Fibroblast of skin of abdomen (primary cell): ENCODE data around the gene SHISAL1.
"Not testable (repeated sequence)": the region's sequence is repeated elsewhere in the genome, so short reads cannot be mapped to it uniquely, and the experiment has no call there.

ENCODE experiments used
- DNase-seq: peaks from one replicate; pipeline ENCODE4 v3.0.0-alpha.2; 2013

SHISAL1 gene

DNA sequence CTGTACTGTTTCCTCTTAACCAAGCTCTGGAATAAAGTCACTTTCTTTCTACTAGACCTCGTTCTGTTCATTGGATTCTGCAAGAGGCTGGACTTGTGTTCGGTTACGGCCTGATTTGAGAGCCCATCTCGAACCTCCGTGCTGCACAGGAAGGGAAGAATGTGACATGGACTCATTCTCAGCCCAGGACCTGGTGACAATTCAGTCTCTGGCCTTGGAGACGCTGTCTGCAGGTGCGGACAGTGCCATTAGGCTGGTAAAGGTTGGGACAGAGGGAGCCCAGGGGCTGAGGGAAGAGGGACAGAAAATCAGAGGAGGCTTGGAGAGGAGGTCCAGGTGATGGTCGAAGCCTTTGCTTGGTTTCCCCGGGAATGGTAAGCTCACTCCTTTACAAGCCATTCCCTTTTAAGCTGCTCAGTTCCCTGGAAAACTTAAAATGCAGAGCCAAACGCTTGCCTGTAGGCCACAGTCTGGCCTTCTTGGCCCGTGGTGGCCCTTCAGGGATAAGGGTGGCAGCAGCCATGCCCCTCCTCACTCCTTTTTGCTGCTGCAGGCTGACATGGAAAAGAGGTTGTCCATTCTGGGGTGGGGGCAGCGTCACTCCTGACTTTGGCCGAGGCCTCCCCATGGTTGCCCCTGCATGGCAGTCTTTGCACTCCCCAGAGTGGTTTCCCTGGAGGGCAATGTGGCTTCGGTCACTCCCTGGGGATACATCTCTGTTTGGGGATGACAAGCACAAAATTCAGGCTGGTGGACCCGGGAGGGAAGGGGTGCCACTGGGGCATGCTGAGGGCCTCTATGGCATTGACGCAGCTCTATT is 52.3 kb downstream of the SHISAL1 start:
- DNase-seq = no peak

GRCh38 chr22:44259366-44260215 is 53.2 kb downstream of the SHISAL1 start:
- DNase-seq = no peak

DNA sequence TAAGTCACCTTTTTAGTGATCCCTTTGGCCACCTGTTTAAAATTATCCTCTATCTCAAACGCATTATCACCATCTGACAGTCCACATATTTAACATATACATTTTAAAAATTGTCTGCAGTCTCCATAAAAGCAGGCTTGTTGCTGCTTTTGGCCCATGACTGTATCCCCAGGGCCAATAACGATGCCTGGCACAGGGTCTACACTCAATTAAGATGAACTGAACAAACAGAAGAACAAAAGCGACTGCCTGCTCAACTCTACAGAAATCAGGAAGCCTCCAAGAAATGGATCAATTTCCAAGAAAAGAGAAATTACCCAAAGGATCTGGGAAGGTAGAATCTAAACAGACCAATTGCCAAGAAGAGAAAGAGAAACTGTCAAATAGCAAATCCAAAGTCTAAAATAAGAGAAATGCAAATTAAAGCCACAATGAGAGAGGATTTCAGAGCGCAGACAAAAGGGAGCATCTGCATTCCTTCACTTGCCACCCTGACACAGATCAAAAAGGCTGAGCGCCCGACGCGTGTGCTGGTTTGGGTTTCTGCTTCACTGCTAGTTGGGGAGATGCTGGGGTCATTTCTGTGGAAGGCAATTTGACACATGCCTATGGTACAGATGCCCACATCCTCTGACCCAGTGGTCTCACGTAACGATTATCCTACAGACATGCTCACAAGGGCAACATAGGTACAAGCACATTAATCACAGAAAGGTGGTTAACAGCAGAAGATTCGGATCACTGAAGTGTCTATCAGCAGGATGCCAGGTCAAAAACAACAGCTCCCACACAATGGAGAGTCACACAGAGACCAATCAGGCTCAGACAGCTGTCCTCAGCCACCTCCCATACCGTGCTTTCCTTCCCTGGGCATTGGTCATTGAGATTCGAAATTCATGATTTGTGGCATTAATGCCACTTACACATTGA is 55.9 kb downstream of the SHISAL1 start:
- DNase-seq = no peak

DNA sequence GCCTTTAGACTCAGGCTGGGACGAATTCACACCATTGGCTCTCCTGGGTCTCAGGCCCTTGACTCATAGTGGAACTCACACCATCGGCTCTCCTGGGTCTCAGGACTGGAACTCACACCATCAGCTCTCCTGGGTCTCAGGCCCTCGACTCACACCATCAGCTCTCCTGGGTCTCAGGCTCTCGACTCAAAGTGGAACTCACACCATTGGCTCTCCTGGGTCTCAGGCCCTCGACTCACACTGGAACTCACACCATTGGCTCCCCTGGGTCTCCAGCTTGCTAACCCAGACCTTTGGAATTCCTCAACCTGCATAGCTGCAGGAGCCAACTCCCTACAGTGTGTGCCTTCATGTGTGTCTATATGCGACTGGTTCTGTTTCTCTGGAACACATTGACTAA is 56.7 kb downstream of the SHISAL1 start:
- no peak for DNase-seq

DNA sequence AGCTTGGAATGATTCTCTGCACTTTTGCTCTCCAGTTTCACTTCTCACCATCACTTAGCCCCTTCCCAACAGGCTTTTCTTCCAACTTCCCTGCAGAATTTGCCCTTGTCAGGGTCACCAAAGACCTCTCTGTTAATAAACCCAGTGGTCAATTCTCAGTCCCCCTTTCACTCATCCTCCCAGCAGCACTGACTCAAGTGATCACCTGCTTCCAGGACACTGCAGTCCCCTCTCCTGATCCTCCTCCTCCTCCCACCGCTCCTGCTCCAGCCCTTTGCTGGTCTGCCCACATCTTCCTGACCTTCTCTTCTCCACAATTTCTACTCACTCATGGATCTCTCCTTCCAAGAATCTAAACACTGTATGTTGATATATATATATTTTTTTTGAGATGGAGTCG is 57.9 kb downstream of the SHISAL1 start:
- no peak for DNase-seq

GRCh38 chr22:44249376-44250147 is 63.2 kb downstream of the SHISAL1 start:
- DNase-seq = no peak

GRCh38 chr22:44248926-44249325 is 63.8 kb downstream of the SHISAL1 start:
- DNase-seq = no peak

DNA sequence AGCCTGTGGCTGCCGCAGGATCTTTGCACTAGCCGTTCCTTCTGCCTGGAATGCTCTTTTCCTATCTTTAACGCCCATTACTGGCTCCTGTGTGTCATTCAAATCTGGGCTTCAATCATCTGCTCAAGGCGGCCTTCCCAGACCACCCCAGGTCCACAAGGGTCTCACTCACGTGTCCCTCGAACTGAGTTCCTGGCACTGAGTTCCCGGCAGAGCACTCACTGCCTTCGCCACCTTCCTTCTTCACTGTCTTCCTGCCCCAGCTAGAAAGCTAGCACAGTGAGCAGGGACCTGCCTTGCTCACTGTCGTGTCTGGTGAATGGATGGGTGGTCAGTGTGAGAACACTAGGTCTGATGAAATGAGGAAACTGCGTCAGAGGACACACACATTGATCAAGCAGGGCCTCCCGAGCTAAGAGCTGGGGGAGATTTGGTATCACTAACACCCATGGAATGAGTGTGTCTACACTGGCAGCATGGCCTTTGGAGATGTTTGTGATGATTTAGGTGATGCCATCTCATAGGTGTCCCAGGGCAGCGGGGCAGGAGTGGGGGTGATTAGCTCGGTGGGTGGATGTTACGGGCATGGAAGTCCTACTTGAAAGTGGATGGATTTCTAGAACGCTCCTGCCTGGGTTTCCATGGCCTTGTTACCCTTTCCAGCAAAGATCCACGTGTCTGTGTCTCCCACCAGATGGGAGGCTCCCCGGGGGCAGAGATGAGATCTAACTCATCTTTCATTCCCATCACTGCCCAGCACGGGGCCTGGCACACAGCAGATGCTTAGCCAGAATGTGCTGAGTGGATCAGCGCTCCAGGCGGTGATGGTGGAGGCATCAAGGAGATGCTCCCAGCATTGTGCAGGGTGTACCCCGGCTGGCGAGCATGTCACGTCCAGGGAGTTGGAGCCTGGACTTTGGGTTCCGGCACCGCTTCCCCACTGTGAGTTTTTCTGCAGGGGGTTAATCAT is 64.5 kb downstream of the SHISAL1 start:
- DNase-seq = no peak

DNA sequence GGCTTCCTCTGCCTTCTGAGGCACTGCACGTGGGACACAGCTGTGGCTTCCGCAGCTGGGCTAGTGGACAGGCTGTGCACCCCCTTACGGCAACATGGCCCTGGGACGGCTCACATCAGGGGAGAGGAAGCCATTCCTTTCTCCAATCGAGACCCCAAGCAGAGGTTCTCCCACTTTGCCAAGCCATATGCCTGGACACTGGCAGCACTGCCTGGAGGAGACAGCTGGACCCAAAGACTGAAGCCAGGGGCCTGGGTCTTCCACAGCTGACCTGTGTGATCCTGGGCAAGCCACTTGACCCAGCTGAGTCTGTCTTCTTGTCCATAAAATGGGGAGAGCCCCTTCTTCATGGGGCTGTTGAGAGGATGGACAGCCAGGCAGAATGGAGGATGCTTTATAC is 65.4 kb downstream of the SHISAL1 start:
- DNase-seq = no peak

- no peak for DNase-seq
Measured at GRCh38 chr22:44246615-44247326, 66.0 kb downstream of the SHISAL1 start.

DNA sequence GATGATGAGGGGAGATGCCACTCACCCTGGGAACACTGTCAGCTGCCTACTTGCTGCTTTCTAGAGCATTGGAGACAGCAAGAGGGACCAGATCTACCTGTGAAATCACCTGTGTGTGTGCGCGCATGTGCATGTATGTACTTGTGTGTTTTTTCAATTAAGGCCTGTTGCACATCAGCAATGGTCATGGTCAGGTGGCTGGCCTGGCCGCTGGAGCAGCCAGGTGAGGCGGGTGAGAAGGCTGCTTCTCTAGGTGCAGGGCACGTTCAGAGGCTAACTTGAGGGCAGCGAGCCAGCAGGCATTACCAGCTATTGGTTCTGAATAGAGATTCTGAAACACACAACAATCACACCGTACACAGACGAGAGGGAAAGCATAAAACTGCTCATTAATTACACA is 66.9 kb downstream of the SHISAL1 start:
- DNase-seq = no peak

DNA sequence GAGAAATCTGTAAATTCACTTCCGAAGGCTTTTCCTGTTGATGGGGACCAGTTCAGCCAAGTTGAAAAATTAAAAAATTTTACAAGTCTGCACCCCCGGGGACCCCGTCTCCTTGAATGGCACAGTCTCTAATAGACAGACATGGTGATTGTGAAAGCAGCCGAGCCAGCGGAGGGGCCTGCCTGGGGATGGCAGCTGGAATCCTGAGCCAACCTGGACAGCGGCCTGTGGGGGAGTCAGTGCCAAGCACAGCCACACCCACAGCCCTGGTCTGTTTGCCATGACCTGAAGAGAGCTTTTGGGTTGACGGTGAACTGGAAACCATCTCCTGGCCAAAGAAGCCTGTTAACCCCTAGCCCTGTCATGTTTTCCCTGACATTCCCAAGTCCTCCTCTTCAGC is 67.3 kb downstream of the SHISAL1 start:
- DNase-seq = no peak

DNA sequence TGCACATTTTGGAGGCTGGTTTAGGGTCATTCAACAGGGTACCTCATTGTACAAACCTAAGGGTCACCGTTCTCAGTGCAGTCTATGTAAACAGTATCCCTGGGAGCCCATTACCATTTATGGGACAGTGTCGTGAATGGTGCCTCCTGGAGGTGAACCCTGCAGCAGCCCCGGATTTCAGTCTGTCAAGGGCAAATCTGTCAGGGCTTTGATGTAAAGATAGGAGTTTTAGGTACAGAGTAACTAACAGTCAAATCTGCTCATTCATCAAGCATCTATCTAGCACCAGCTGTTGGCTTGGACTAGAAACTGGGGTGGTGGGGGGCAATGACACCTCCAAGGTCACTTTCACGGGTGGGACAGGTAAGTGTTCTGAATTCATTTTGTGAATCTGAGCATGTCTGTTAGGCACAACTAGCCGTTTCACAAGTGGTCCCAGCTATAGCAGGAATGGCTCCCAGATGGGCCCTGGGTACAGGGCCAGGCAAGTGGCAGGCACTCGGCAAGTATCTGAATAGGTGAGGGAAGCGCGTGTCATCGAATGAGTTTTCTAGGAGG is 68.4 kb downstream of the SHISAL1 start:
- no peak for DNase-seq

DNA sequence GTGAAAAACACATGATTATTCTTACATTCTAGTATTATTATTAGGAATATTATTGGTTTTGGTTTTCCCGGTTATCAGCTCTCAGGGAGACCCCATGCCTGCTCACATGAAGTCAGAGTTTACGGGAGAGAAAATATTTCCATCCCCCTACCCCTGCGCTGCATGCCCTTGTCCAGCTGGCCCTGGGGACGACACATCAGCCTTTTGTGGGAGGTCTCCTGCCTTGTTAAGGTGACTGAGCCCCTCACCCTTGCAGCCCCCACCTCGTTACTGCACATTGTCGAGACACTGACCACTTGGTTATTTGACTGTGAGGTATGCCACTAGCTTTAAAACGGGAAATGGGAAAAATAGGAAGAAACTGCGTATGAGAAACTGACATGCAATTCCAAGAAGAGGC is 69.0 kb downstream of the SHISAL1 start:
- no peak for DNase-seq

- DNase-seq = no peak
Measured at GRCh38 chr22:44242946-44243724, 69.6 kb downstream of the SHISAL1 start.

DNA sequence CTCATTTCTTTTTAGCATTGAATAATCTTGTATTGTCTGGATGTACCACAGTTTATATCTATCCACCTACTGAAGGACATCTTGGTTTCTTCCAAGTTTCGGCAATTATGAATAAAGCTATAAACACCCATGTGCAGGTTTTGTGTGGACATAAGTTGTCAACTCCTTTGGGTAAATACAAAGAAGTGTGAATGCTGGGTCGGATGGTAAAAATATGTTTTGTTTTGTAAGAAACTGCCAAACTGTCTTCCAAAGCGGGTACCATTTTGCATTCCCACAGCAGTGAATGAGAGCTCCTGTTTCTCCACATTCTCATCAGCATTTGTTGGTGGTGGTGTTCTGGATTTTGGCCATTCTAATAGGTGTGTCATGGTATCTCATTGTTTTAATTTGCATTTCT is 71.6 kb downstream of the SHISAL1 start:
- DNase-seq = not testable (repeated sequence)

GRCh38 chr22:44237290-44237689 is 75.5 kb downstream of the SHISAL1 start:
- DNase-seq = no peak

DNA sequence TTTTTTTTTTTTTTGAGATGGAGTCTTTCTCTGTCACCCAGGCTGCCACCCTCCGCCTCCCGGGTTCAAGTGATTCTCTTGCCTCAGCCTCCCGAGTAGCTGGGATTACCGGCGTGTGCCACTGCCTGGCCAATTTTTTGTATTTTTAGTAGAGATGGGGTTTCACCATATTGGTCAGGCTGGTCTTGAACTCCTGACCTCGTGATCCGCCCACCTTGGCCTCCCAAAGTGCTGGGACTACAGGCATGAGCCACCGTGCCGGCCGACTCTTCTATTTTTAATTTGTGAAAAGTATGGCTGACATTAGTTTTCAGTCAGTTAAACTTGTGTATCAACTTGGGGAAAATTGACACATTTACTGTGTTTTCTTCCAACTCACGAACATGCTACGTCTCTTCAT is 78.4 kb downstream of the SHISAL1 start:
- not testable (repeated sequence) for DNase-seq

- DNase-seq = no peak
Measured at GRCh38 chr22:44231233-44231632, 81.5 kb downstream of the SHISAL1 start.
